Stomach (tissue), 4 donors: ENCODE data around the gene TBCD.

Experiments
- CTCF ChIP-seq, 7 experiments: fragments of 450-650 bp in 4 of 7; fragments of 200-600 bp in 3 of 7; sonication (generic) in 3 of 7; IDR thresholded peaks; one replicate each; pipeline ENCODE4 v1.5.1; 2016 to 2019; ENCODE audit warnings: antibody characterized with exemption in 7 of 7, control low read depth in 2 of 7, mild to moderate bottlenecking in 1 of 7
- EP300 ChIP-seq: sonication (generic); formaldehyde crosslinking; IDR thresholded peaks from one replicate; pipeline ENCODE4 v1.6.1; 2017; ENCODE audit warnings: antibody characterized with exemption
- POLR2A ChIP-seq, 4 donors: fragments of 450-650 bp; IDR thresholded peaks; one replicate each; pipeline ENCODE4 v1.6.1; 2016; ENCODE audit warnings: antibody characterized with exemption in 4 of 4, control low read depth in 2 of 4, mild to moderate bottlenecking in 1 of 4, moderate library complexity in 1 of 4
- POLR2AphosphoS5 ChIP-seq, 3 donors: sonication (generic); formaldehyde crosslinking; IDR thresholded peaks; one replicate each; pipeline ENCODE4 v1.6.1; 2016; ENCODE audit warnings: antibody characterized with exemption in 3 of 3

GRCh38 chr17:82872591-82873520 lies 121.0 kb downstream of the TBCD start:
- TF ChIP-seq CTCF (IDR thresholded peaks at IDR 0.05): no peak
- no peak for TF ChIP-seq POLR2A (IDR thresholded peaks at IDR 0.05)
- TF ChIP-seq POLR2AphosphoS5 (IDR thresholded peaks at IDR 0.05): no peak
- TF ChIP-seq EP300: no peak
